PC-3 (cell line): ENCODE measurements around the gene ACAD11. TPM values are rescaled to one million over a fixed set of nuclear protein-coding genes. Genes with fewer than 3 reads are reported as not detected.
A peak's percentile ranks its signal among the peaks of the same experiment; 100 is the strongest.

Experiments used
- ATAC-seq: fragments of 200-7000 bp; cut with Tn5 transposase; 2 replicates; pipeline ENCODE4 v1.9.1; 2020; ENCODE audit warnings: mild to moderate bottlenecking, moderate library complexity
- BruUV-seq: library from RNA; stranded (reverse); fragments of 400-500 nt; replicated peaks from 2 replicates; lab custom pipeline; 2021; lab: Mats Ljungman, UMichigan
- CTCF ChIA-PET: fragments of 300-600 bp; sonication (Branson Sonifier 250); formaldehyde crosslinking; loops from one replicate; lab custom pipeline; 2022; ENCODE audit warnings: antibody characterized with exemption; lab: Charles Lee
- POLR2A ChIA-PET: fragments of 300-600 bp; sonication (Branson Sonifier 250); formaldehyde crosslinking; loops from one replicate; lab custom pipeline; 2022; ENCODE audit warnings: antibody characterized with exemption; ENCODE audit not compliant: unreplicated experiment; lab: Charles Lee
- DNase-seq: peaks from one replicate; pipeline ENCODE4 v3.0.0-alpha.2; 2015
- H2AFZ ChIP-seq: fragments of 300-600 bp; sonication (generic); 2 replicates; pipeline ENCODE4 v1.6.0; 2016; ENCODE audit warnings: antibody characterized with exemption, low read length
- H3F3A ChIP-seq: fragments of 300-600 bp; sonication (generic); one replicate; pipeline ENCODE4 v1.6.0; 2017; ENCODE audit warnings: antibody characterized with exemption, low read length, control low read depth, mild to moderate bottlenecking; ENCODE audit not compliant: unreplicated experiment
- H3K27ac ChIP-seq: fragments of 300-600 bp; sonication (generic); 2 replicates; pipeline ENCODE4 v1.5.1; 2016; ENCODE audit warnings: mild to moderate bottlenecking, low read length
- H3K27me3 ChIP-seq: fragments of 300-600 bp; sonication (generic); 2 replicates; pipeline ENCODE4 v1.6.1; 2016; ENCODE audit warnings: low read length, mixed read lengths
- H3K36me3 ChIP-seq: fragments of 300-600 bp; sonication (generic); 2 replicates; pipeline ENCODE4 v1.6.1; 2016; ENCODE audit warnings: low read depth, mixed run types, low read length, mixed read lengths
- H3K4me1 ChIP-seq: fragments of 300-600 bp; sonication (generic); 2 replicates; pipeline ENCODE4 v1.5.1; 2016; ENCODE audit warnings: low read length; ENCODE audit not compliant: insufficient read depth
- H3K4me2 ChIP-seq: fragments of 300-600 bp; sonication (generic); 2 replicates; pipeline ENCODE4 v1.6.0; 2016; ENCODE audit warnings: low read length
- H3K4me3 ChIP-seq: fragments of 300-600 bp; sonication (generic); 2 replicates; pipeline ENCODE4 v1.5.1; 2016; ENCODE audit warnings: mild to moderate bottlenecking, low read length, mixed read lengths
- H3K79me2 ChIP-seq: fragments of 300-600 bp; sonication (generic); 2 replicates; pipeline ENCODE4 v1.6.1; 2017; ENCODE audit warnings: low read length, mixed read lengths
- H3K9ac ChIP-seq: fragments of 300-600 bp; sonication (generic); 2 replicates; pipeline ENCODE4 v1.6.0; 2016; ENCODE audit warnings: mild to moderate bottlenecking, low read length
- H3K9me2 ChIP-seq: fragments of 300-600 bp; sonication (generic); replicated peaks from 2 replicates; pipeline ENCODE4 v1.6.1; 2016; ENCODE audit warnings: mixed run types, low read length, mixed read lengths
- H3K9me3 ChIP-seq: fragments of 300-600 bp; sonication (generic); 2 replicates; pipeline ENCODE4 v1.6.1; 2016; ENCODE audit warnings: low read length, mixed read lengths
- H4K20me1 ChIP-seq: fragments of 300-600 bp; sonication (generic); 2 replicates; pipeline ENCODE4 v1.6.1; 2016; ENCODE audit warnings: low read length, mixed read lengths
- EZH2 ChIP-seq: fragments of 300-600 bp; sonication (generic); IDR thresholded peaks from one replicate; pipeline ENCODE4 v1.6.1; 2017; ENCODE audit warnings: antibody characterized with exemption, mild to moderate bottlenecking, low read length; ENCODE audit not compliant: unreplicated experiment
- EZH2phosphoT487 ChIP-seq: fragments of 300-600 bp; sonication (generic); IDR thresholded peaks from 2 replicates; pipeline ENCODE4 v1.6.1; 2018; ENCODE audit warnings: mild to moderate bottlenecking, antibody characterized with exemption, low read length, borderline replicate concordance
- intact Hi-C: fragments of 100-400 bp; cut with micrococcal nuclease; formaldehyde crosslinking; loops from 2 replicates; pipeline ENCODE4 v1.9.0; 2023
- total RNA-seq: library from RNA; depleted of rRNA; stranded (reverse); fragments of >200 nt; gene quantifications from 2 replicates; pipeline ENCODE4 v1.2.3, GENCODE V29; 2014
- TF ChIP-seq, protein P1 (sequence below): fragments of 300-600 bp; sonication (generic); conservative IDR thresholded peaks from 2 replicates; pipeline ENCODE4 v1.5.1; 2017; ENCODE audit warnings: antibody characterized with exemption, low read depth, mild to moderate bottlenecking, low read length

Gene ACAD11
- total RNA-seq, 1 experiment from 2014 or later, result 4.7 TPM

DNA sequence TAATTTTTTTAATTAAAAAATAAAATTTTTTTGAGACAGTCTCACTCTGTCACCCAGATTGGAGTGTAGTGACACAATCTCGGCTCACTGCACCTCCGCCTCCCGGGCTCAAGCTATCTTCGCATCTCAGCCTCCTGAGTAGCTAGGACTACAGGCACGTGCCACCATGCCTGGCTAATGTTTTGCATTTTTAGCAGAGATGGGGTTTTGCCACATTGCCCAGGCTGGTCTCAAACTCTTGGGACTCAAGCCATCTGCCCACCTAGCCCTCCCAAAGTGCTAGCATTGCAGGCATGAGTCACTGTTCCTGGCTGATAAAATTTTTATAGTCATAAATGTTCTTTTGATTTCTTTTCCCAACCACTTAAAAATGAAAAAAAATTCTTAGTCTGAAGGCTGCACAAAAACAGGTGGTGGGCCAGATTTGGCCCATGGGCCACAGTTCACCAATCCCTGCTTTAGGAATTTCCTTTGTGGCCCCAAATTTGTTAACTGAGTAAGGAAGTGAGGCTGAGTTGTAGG lies 9.7 kb upstream of the ACAD11 start:
- H3K9ac ChIP-seq, result no peak overlapping the region
- peaks cover 13% of the 10 kb centered on the region for H3K4me1 ChIP-seq
- no peak for DNase-seq
- no peak overlapping the region for H3K27ac ChIP-seq
- H3K4me2 ChIP-seq, result no peak overlapping the region
- H3K79me2 ChIP-seq, result peaks cover 17% of the 10 kb centered on the region
- no peak; the same call in 1 of the 2 replicates for ATAC-seq
- intact Hi-C loops, result no loop called here
- no TSS peak for BruUV-seq
- no peaks in the 10 kb centered on the region for H3K27me3 ChIP-seq
- CTCF ChIA-PET, result no interaction called here
- H2AFZ ChIP-seq, result no peak overlapping the region
- no peaks in the 10 kb centered on the region for H3K9me2 ChIP-seq
- no peak for TF ChIP-seq EZH2phosphoT487
- TF ChIP-seq, protein P1, sequence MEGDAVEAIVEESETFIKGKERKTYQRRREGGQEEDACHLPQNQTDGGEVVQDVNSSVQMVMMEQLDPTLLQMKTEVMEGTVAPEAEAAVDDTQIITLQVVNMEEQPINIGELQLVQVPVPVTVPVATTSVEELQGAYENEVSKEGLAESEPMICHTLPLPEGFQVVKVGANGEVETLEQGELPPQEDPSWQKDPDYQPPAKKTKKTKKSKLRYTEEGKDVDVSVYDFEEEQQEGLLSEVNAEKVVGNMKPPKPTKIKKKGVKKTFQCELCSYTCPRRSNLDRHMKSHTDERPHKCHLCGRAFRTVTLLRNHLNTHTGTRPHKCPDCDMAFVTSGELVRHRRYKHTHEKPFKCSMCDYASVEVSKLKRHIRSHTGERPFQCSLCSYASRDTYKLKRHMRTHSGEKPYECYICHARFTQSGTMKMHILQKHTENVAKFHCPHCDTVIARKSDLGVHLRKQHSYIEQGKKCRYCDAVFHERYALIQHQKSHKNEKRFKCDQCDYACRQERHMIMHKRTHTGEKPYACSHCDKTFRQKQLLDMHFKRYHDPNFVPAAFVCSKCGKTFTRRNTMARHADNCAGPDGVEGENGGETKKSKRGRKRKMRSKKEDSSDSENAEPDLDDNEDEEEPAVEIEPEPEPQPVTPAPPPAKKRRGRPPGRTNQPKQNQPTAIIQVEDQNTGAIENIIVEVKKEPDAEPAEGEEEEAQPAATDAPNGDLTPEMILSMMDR, result no peak
- H4K20me1 ChIP-seq, result no peaks in the 10 kb centered on the region
- POLR2A ChIA-PET, result no interaction called here
- peaks cover 17% of the 10 kb centered on the region for H3K36me3 ChIP-seq
- no peaks in the 10 kb centered on the region for H3F3A ChIP-seq
- H3K9me3 ChIP-seq, result no peaks in the 10 kb centered on the region
- no peak overlapping the region for H3K4me3 ChIP-seq

DNA sequence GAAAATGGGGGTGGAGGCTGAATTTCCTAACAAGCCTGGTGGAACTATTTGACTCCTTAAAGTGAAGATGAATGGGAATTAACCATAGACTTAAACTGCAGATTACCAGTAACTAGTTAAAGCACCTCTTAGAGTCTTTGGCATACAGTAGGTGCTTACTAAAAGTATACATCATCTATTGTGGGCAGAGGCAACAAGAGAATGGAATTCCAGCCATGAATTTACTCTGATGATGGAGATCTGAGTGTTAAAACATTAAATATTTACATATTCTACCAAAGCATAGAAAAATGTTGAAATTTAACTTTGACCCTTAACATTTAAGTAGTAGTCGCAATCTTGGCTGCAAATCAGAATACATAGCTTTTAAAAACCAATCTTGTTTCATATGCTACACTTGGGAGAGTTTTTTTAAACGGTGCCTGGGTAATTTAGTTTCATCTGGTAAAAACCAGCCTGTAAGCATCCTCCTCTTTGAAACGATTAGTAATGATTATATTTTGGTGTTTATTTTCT lies 5.7 kb upstream of the ACAD11 start:
- peaks cover 19% of the 10 kb centered on the region for H3K4me1 ChIP-seq
- H3K79me2 ChIP-seq, result peaks cover 58% of the 10 kb centered on the region
- no peaks in the 10 kb centered on the region for H3K27me3 ChIP-seq
- TF ChIP-seq EZH2phosphoT487, result no peak
- TF ChIP-seq EZH2, result no peak
- TF ChIP-seq, protein P1, result no peak
- H3K9ac ChIP-seq, result no peak overlapping the region
- H3K4me3 ChIP-seq, result no peak overlapping the region
- POLR2A ChIA-PET, result no interaction called here
- no peaks in the 10 kb centered on the region for H3F3A ChIP-seq
- no peaks in the 10 kb centered on the region for H3K9me3 ChIP-seq
- DNase-seq (no peak), ATAC-seq (no peak)
- intact Hi-C loops, result no loop called here
- peaks cover 6% of the 10 kb centered on the region; the same call in 1 of the 2 replicates for H4K20me1 ChIP-seq
- peaks cover 10% of the 10 kb centered on the region for H3K36me3 ChIP-seq
- no peaks in the 10 kb centered on the region for H3K9me2 ChIP-seq
- no peak overlapping the region for H3K4me2 ChIP-seq
- no peak overlapping the region for H3K27ac ChIP-seq
- H2AFZ ChIP-seq, result no peak overlapping the region
- no TSS peak for BruUV-seq
- CTCF ChIA-PET, result no interaction called here

DNA sequence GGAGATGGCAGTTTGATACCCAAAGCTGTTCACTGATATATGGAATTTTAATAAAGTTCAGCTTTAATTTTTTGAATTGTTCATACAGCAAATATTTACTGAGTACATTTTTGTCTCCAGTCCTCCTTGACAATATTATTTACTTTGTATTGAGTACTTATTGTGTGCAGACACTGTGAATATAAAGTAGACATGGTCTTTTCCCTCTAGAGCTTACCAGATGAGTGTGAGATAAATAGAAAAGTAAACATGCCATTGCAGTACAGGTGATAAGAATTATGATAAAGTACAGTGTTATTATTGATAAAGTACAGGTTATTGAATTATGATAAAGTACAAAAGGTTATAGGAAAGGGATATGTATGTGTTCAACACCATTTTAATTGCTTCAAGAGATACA lies 2.6 kb upstream of the ACAD11 start:
- no peak overlapping the region for H3K9ac ChIP-seq
- H3K9me3 ChIP-seq, result no peaks in the 10 kb centered on the region
- peak overlapping the region; percentile 93 for H3K4me2 ChIP-seq
- peaks cover 10% of the 10 kb centered on the region for H3K36me3 ChIP-seq
- peaks cover 70% of the 10 kb centered on the region for H3K79me2 ChIP-seq
- H3K27ac ChIP-seq, result no peak overlapping the region
- no peaks in the 10 kb centered on the region for H3K27me3 ChIP-seq
- ChIA-PET CTCF (no interaction called here), POLR2A (interaction anchor here (0.7 kb wide), 1 partner anchor 1810 kb away, joined by 4 read pairs; no protein-coding TSS in a partner anchor)
- ATAC-seq (peak; percentile 23; the same call in 1 of the 2 replicates), DNase-seq (peak; percentile 26)
- H4K20me1 ChIP-seq, result peaks cover 6% of the 10 kb centered on the region; the same call in 1 of the 2 replicates
- no peaks in the 10 kb centered on the region for H3F3A ChIP-seq
- H3K9me2 ChIP-seq, result no peaks in the 10 kb centered on the region
- no TSS peak for BruUV-seq
- peak overlapping the region; percentile 93 for H3K4me3 ChIP-seq
- intact Hi-C loops, result no loop called here
- no peak for TF ChIP-seq EZH2phosphoT487
- TF ChIP-seq, protein P1, result no peak
- no peak for TF ChIP-seq EZH2
- peaks cover 24% of the 10 kb centered on the region for H3K4me1 ChIP-seq
- H2AFZ ChIP-seq, result no peak overlapping the region
